H9 (cell line): ENCODE measurements around the gene ABCG5. TPM values are rescaled to one million over a fixed set of nuclear protein-coding genes. Genes with fewer than 3 reads are reported as not detected.

ENCODE experiments used
- DNase-seq: peaks from one replicate; pipeline ENCODE4 v3.0.0-alpha.2; 2017
- H2AFZ ChIP-seq: one replicate; pipeline ENCODE4 v1.6.1; 2013; ENCODE audit warnings: mild to moderate bottlenecking, low read length, control low read depth, moderate library complexity
- H2AK5ac ChIP-seq: 2 replicates; pipeline ENCODE4 v1.6.1; 2013; ENCODE audit warnings: low read length, control low read depth, mixed read lengths; ENCODE audit not compliant: insufficient read length
- H2BK120ac ChIP-seq: one replicate; pipeline ENCODE4 v1.6.1; 2013; ENCODE audit warnings: low read depth, mild to moderate bottlenecking, low read length, control low read depth, inconsistent platforms; ENCODE audit not compliant: poor library complexity, severe bottlenecking
- H2BK12ac ChIP-seq: 2 replicates; pipeline ENCODE4 v1.6.1; 2013; ENCODE audit warnings: low read length, control low read depth, mixed read lengths, low read depth; ENCODE audit not compliant: insufficient read length
- H2BK15ac ChIP-seq: 2 replicates; pipeline ENCODE4 v1.6.1; 2013; ENCODE audit warnings: low read depth, low read length, control low read depth
- H2BK20ac ChIP-seq: one replicate; pipeline ENCODE4 v1.6.1; 2013; ENCODE audit warnings: low read depth, mild to moderate bottlenecking, low read length, control low read depth, inconsistent platforms; ENCODE audit not compliant: poor library complexity, severe bottlenecking
- H2BK5ac ChIP-seq: 2 replicates; pipeline ENCODE4 v1.6.1; 2013; ENCODE audit warnings: low read length, control low read depth, mixed read lengths; ENCODE audit not compliant: insufficient read length
- H3K14ac ChIP-seq: 2 replicates; pipeline ENCODE4 v1.6.1; 2013; ENCODE audit warnings: low read length, control low read depth; ENCODE audit not compliant: insufficient read depth
- H3K18ac ChIP-seq: 2 replicates; pipeline ENCODE4 v1.6.1; 2013; ENCODE audit warnings: low read depth, mild to moderate bottlenecking, mixed read lengths, low read length, control low read depth; ENCODE audit not compliant: insufficient read length
- H3K23ac ChIP-seq: 2 replicates; pipeline ENCODE4 v1.6.1; 2013; ENCODE audit warnings: low read length, control low read depth, mixed read lengths, low read depth; ENCODE audit not compliant: insufficient read length
- H3K23me2 ChIP-seq: 2 replicates; pipeline ENCODE4 v1.6.1; 2013; ENCODE audit warnings: low read depth, mild to moderate bottlenecking, mixed read lengths, low read length, control low read depth; ENCODE audit not compliant: insufficient read length, poor library complexity, severe bottlenecking
- H3K27ac ChIP-seq: 2 replicates; pipeline ENCODE4 v1.5.1; 2013; ENCODE audit warnings: low read length, control low read depth, mixed read lengths, low read depth; ENCODE audit not compliant: insufficient read length
- H3K27me3 ChIP-seq: 2 replicates; pipeline ENCODE4 v1.6.1; 2013; ENCODE audit warnings: low read length, control low read depth, inconsistent platforms; ENCODE audit not compliant: insufficient read depth
- H3K4ac ChIP-seq: 2 replicates; pipeline ENCODE4 v1.6.1; 2013; ENCODE audit warnings: low read depth, mild to moderate bottlenecking, control low read depth, inconsistent platforms, low read length, moderate library complexity
- H3K4me1 ChIP-seq: 2 replicates; pipeline ENCODE4 v1.6.1; 2013; ENCODE audit warnings: low read length, control low read depth, inconsistent platforms; ENCODE audit not compliant: insufficient read depth
- H3K4me2 ChIP-seq: 2 replicates; pipeline ENCODE4 v1.6.1; 2013; ENCODE audit warnings: low read length, control low read depth, mixed read lengths; ENCODE audit not compliant: insufficient read length, insufficient read depth
- H3K56ac ChIP-seq: 2 replicates; pipeline ENCODE4 v1.6.1; 2013; ENCODE audit warnings: low read depth, mild to moderate bottlenecking, mixed read lengths, low read length, control low read depth; ENCODE audit not compliant: insufficient read length
- H3K79me1 ChIP-seq: 2 replicates; pipeline ENCODE4 v1.6.1; 2013; ENCODE audit warnings: low read depth, mild to moderate bottlenecking, moderate library complexity, low read length, control low read depth, inconsistent platforms; ENCODE audit not compliant: insufficient read depth, poor library complexity, severe bottlenecking
- H3K79me2 ChIP-seq: 2 replicates; pipeline ENCODE4 v1.6.1; 2013; ENCODE audit warnings: low read length, control low read depth, inconsistent platforms; ENCODE audit not compliant: insufficient read depth
- H3K9ac ChIP-seq: 2 replicates; pipeline ENCODE4 v1.6.1; 2013; ENCODE audit warnings: low read length, control low read depth, mixed read lengths; ENCODE audit not compliant: insufficient read length; ENCODE audit errors: extremely low read depth
- H3K9me3 ChIP-seq: one replicate; pipeline ENCODE4 v1.6.1; 2013; ENCODE audit warnings: low read depth, low read length, inconsistent platforms; ENCODE audit not compliant: control insufficient read depth
- H3T11ph ChIP-seq: one replicate; pipeline ENCODE4 v1.6.1; 2013; ENCODE audit warnings: mild to moderate bottlenecking, low read length, control low read depth, inconsistent platforms
- H4K20me1 ChIP-seq: one replicate; pipeline ENCODE4 v1.6.1; 2013; ENCODE audit not compliant: control insufficient read depth, insufficient read length, insufficient read depth
- H4K5ac ChIP-seq: 2 replicates; pipeline ENCODE4 v1.6.1; 2013; ENCODE audit warnings: low read depth, mild to moderate bottlenecking, mixed read lengths, low read length, control low read depth; ENCODE audit not compliant: insufficient read length
- H4K8ac ChIP-seq: replicated peaks from 2 replicates; pipeline ENCODE4 v1.6.1; 2013; ENCODE audit warnings: low read length, control low read depth, mixed read lengths, low read depth; ENCODE audit not compliant: insufficient read length
- H4K91ac ChIP-seq: 2 replicates; pipeline ENCODE4 v1.6.1; 2013; ENCODE audit warnings: low read depth, mild to moderate bottlenecking, moderate library complexity, mixed read lengths, low read length, control low read depth; ENCODE audit not compliant: insufficient read length
- H3K27ac Mint-ChIP-seq, 3 experiments: 2 replicates in 2 of 3; 3 replicates in 1 of 3; pipeline ENCODE4 v1.8.0; 2020 to 2021; ENCODE audit warnings: mixed read lengths in 3 of 3, mild to moderate bottlenecking in 1 of 3, moderate library complexity in 1 of 3
- H3K27me3 Mint-ChIP-seq: 2 replicates; pipeline ENCODE4 v1.8.0; 2021; ENCODE audit warnings: low read depth, mild to moderate bottlenecking, moderate library complexity, mixed read lengths
- H3K36me3 Mint-ChIP-seq, 3 experiments: 2 replicates in 2 of 3; 3 replicates in 1 of 3; pipeline ENCODE4 v1.8.0; 2020 to 2021; ENCODE audit warnings: low read depth in 3 of 3, mixed read lengths in 3 of 3; ENCODE audit not compliant: insufficient read depth in 1 of 3
- H3K4me1 Mint-ChIP-seq, 2 experiments: 2 replicates each; pipeline ENCODE4 v1.8.0; 2020; ENCODE audit warnings: mixed read lengths in 2 of 2
- H3K4me3 Mint-ChIP-seq, 2 experiments: 2 replicates in 1 of 2; 3 replicates in 1 of 2; pipeline ENCODE4 v1.8.0; 2020 to 2021; ENCODE audit warnings: mild to moderate bottlenecking in 2 of 2, mixed read lengths in 2 of 2, moderate library complexity in 1 of 2
- H3K9me3 Mint-ChIP-seq, 2 experiments: 2 replicates in 1 of 2; 3 replicates in 1 of 2; pipeline ENCODE4 v1.8.0; 2020; ENCODE audit warnings: mild to moderate bottlenecking in 2 of 2, mixed read lengths in 2 of 2, moderate library complexity in 1 of 2
- WGBS: extraction: QIAGEN DNeasy Blood & Tissue Kit; methylation state at CpG from one replicate; pipeline ENCODE4 v1.1.7; 2013; ENCODE audit warnings: missing lambda C conversion rate, low lambda C conversion rate, mixed read lengths; ENCODE audit not compliant: insufficient read length; ENCODE audit errors: extremely low coverage; 5-methylcytosine and 5-hydroxymethylcytosine counted together
- total RNA-seq: library from RNA; stranded (reverse); gene quantifications from 2 replicates; pipeline ENCODE4 v1.2.1, GENCODE V29; 2021
- TF ChIP-seq, protein P1 (sequence below): fragments of 200-600 bp; sonication (generic); conservative IDR thresholded peaks from 3 replicates; pipeline ENCODE4 v1.8.0; 2021; ENCODE audit warnings: antibody characterized with exemption, mild to moderate bottlenecking

The ABCG5 gene
- total RNA-seq, 1 experiment from 2014 or later: not detected

DNA sequence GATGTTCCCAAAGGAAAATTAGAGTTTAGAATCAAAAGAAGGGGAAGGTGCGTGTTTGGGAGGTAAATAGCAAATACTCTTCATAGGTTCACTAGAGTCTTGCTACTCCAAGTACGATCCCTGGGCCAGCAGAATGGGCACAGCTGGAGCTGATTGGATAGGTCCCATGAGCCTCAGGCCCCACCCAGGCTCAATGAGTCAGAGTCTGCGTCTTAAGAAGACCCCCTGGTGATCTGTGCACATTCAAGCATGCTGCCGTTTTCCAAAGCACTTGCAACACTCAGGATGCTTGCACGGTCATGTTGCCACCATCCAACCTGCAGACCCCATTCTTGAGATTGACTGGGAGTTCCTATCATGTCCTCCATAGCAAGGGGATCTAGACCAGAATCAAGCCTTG lies 40.6 kb upstream of the ABCG5 start:
- Histone ChIP-seq H4K8ac (no peak overlapping the region), H3K4ac (no peak overlapping the region), H2BK5ac (no peak overlapping the region), H4K20me1 (no peaks in the 10 kb centered on the region), H3K56ac (no peak overlapping the region), H2BK20ac (no peak overlapping the region), H3K27ac (no peak overlapping the region), H3K4me2 (no peak overlapping the region), H3K9ac (no peak overlapping the region), H2BK12ac (no peak overlapping the region), H2AFZ (no peak overlapping the region), H3K18ac (no peak overlapping the region), H3K79me2 (no peaks in the 10 kb centered on the region), H3K79me1 (no peaks in the 10 kb centered on the region), H2AK5ac (no peak overlapping the region), H2BK120ac (no peak overlapping the region), H4K91ac (no peak overlapping the region), H3K9me3 (no peaks in the 10 kb centered on the region), H3T11ph (no peak overlapping the region), H3K23me2 (no peaks in the 10 kb centered on the region), H2BK15ac (no peak overlapping the region), H3K4me1 (peaks cover 4% of the 10 kb centered on the region), H3K27me3 (no peaks in the 10 kb centered on the region), H3K23ac (no peak overlapping the region), H4K5ac (no peak overlapping the region), H3K14ac (no peak overlapping the region)
- Mint-ChIP-seq H3K36me3 (no peaks in the 10 kb centered on the region; a peak in 1 of 7 replicates), H3K4me1 (peaks cover 4 to 13% of the 10 kb centered on the region in 2 experiments), H3K27me3 (peaks cover 7% of the 10 kb centered on the region), H3K9me3 (no peaks in the 10 kb centered on the region), H3K4me3 (no peak overlapping the region), H3K27ac (no peak overlapping the region)
- no peak for DNase-seq
- TF ChIP-seq, protein P1, sequence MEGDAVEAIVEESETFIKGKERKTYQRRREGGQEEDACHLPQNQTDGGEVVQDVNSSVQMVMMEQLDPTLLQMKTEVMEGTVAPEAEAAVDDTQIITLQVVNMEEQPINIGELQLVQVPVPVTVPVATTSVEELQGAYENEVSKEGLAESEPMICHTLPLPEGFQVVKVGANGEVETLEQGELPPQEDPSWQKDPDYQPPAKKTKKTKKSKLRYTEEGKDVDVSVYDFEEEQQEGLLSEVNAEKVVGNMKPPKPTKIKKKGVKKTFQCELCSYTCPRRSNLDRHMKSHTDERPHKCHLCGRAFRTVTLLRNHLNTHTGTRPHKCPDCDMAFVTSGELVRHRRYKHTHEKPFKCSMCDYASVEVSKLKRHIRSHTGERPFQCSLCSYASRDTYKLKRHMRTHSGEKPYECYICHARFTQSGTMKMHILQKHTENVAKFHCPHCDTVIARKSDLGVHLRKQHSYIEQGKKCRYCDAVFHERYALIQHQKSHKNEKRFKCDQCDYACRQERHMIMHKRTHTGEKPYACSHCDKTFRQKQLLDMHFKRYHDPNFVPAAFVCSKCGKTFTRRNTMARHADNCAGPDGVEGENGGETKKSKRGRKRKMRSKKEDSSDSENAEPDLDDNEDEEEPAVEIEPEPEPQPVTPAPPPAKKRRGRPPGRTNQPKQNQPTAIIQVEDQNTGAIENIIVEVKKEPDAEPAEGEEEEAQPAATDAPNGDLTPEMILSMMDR: no peak
- no CpG with 5 or more reads among the region's 5 CpGs for WGBS
